NCI-H1048 (cell line): ENCODE measurements around the gene MSRB2.
"Not testable (repeated sequence)": the region's sequence is repeated elsewhere in the genome, so short reads cannot be mapped to it uniquely, and the experiment has no call there.

Experiments
- DNase-seq: peaks from one replicate; lab custom pipeline; 2025; lab: John Stamatoyannopoulos, UW

MSRB2 gene

GRCh38 chr10:23070092-23070912, 25.1 kb upstream of the MSRB2 start:
- not testable (repeated sequence) for DNase-seq

DNA sequence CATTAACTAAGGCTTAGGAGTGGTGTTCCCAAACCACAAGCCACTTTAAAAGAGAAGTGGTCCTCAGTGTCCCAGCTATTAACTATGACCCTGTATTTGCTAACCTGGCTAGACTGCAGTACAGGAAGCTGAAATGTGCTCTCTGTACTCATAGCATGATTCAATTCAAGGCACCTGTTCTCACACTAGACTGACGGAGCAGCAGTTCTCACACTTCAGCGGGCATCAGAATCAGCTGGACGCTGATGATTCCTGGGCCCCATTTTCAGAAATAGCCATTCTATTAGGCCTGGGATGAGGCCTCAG, 24.5 kb upstream of the MSRB2 start:
- DNase-seq = no peak

- DNase-seq = not testable (repeated sequence)
Measured at GRCh38 chr10:23072593-23072992, 22.8 kb upstream of the MSRB2 start.

GRCh38 chr10:23073527-23073926, 21.9 kb upstream of the MSRB2 start:
- DNase-seq = no peak

DNA sequence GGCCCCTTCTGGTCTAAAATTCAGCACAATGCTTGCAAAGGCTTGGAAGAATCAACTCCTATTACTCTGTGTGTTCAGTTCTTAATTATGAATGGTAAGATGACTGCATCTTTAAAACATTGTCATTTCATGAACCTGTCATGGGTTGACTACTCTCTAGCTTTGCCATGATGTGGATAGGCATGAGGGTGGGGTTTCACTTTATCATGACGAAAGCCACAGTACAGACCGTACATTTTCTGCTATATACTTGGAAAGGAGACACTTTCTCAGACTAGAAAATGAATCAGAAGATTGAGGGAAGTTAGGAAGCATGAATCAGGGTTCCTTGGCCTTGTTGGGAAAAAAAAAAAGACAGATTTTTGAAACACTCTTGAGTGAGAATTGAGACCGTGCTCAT, 19.7 kb upstream of the MSRB2 start:
- no peak for DNase-seq

DNA sequence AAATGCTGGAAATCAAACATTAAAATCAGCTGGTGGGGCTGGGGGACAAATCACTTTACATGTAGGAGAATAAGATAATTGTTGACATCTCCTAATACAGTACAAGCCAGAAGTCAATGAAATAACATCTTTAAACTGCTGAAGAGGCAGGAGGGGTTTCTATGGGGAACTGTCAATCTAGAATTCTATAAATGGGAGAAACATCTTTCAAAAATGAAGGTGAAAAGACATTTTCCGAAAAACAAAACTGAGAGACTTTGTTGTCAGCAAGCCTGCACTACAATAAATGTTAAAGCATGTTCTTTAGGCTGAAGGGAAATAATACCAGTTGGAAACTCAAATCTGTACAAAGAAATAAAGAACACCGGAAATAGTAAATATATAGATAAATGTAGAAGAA, 17.3 kb upstream of the MSRB2 start:
- DNase-seq = no peak

DNA sequence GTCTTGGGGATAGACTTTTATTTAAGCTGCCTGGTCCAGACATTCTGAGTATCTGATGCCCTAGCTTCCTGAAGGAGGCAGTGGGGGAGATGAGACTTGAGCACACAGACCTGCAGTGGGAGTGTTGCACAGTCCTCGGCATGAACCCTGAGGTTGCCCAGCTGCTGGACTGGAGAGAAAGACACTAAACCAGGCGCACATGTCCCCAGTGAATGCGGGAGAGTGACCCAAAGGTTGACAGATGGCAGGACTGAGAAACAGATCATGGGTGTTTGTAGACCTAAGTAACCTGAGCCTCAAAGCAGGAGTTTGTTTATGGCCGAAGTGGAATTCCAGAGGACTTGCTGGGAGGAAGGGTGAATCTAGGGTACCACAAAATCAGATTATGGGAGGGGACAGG, 15.7 kb upstream of the MSRB2 start:
- no peak for DNase-seq

- no peak for DNase-seq
Measured at GRCh38 chr10:23080262-23080661, 15.1 kb upstream of the MSRB2 start.

GRCh38 chr10:23081221-23081750, 14.1 kb upstream of the MSRB2 start:
- DNase-seq = no peak

GRCh38 chr10:23081891-23082290, 13.5 kb upstream of the MSRB2 start:
- DNase-seq = no peak

- no peak for DNase-seq
Measured at GRCh38 chr10:23088609-23089008, 6.8 kb upstream of the MSRB2 start.

DNA sequence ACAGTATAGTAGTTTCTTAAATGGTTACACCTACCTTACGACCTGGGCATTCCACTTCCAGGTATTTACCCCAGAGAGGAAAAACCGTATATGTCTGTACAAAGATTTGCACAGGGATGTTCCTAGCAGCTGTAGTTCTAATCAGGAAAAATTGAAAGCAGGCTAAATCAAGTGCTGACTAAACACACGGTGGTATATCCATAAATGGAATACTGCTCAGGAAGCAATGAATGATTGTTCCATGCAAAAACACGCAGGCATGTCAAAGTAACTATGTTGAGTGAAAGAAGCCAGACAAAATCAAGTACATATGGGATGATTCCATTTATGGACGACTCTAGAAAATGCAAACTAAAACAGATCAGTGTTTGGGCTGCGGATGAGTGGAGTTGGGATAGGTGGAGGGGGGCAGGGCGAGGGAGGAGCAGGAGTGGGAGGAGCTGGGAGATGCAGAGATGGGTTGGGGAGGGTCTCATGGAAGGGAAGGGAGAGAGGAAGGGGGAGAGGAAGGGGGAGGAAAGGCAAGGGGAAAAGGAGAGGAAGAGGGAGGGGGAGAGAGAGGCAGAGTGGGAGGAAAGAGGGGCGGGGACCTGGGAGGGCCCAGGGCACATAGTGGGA, 484 bp upstream of the MSRB2 start:
- DNase-seq = no peak

DNA sequence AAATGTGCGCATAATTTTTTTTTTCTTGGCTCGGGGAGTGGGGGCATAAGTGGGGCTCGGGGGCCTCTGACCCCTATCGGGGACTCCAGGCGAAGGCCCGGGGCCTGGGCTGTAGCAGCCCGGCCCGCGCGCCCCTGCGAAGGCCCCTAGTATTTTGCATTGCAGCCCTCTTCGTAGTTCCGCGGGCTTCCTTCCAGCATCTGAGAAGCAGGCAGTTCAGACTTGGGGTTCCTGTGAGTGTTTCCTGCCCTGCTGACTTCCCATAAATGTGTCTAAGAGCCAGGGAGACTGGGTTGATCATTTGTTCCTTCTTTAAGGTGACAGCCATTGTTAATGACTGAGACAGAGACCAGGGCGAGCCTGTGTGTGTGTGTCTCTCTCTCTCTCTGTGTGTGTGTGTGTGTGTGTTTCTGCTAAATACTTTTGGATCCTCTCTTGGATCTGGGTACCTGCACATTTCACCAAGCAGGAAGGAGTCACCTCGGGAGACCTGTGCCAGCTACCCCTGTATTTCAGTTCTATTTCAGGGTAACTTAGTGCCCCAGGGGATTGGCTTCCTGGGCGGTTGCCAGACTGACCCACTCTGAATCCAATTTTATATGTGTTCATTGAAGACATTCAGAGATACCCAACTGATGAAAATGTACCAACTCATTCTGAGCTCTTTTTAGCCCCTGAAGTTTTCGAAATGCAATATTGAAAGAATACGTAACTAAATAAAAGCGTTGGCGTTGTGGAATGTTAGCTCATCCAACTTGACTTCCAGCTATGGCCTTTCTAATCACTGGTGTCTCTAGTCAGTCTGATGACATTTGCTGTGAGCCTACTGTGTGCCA, 805 bp downstream of the MSRB2 start:
- no peak for DNase-seq

- DNase-seq = no peak
Measured at GRCh38 chr10:23096802-23097549, 1.6 kb downstream of the MSRB2 start.

DNA sequence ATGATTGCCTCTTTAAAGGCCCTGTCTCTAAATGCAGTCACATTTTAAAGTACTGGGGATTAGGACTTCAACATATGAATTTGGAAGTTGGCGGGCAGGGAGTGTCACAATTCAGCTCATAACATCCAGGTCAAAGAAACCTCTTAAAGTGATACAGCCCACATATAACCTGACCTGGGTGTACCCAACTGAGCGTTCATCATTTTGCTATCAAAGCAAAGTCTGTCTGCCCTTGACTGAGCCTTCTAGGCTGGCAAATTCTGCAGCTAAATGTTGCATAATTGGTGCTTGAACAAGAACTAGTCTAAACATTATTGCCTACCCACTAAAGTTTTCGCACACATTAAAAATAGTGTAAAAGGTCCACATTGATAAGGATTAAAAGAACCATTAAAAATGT, 3.7 kb downstream of the MSRB2 start:
- DNase-seq = no peak

DNA sequence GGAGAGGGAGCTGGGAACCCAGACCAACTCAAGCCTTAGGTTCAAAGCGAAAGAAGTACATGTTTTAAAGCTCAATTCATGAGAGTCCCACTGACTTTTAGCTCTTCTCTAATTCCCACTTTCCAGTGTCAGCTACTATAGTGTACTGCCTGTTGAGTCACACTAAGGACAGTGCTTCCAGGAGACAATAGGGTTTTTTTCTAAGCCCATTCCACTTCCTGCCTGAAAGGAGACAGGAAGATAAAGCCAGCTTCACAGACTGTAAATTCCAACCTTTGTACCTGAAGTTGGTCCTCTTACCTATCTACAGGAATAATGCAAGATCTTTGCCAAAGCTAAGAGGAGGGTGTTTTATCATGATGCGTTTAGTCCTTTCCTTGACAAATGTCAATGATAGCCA, 4.4 kb downstream of the MSRB2 start:
- DNase-seq = no peak

GRCh38 chr10:23100331-23101030, 5.1 kb downstream of the MSRB2 start:
- DNase-seq = no peak

DNA sequence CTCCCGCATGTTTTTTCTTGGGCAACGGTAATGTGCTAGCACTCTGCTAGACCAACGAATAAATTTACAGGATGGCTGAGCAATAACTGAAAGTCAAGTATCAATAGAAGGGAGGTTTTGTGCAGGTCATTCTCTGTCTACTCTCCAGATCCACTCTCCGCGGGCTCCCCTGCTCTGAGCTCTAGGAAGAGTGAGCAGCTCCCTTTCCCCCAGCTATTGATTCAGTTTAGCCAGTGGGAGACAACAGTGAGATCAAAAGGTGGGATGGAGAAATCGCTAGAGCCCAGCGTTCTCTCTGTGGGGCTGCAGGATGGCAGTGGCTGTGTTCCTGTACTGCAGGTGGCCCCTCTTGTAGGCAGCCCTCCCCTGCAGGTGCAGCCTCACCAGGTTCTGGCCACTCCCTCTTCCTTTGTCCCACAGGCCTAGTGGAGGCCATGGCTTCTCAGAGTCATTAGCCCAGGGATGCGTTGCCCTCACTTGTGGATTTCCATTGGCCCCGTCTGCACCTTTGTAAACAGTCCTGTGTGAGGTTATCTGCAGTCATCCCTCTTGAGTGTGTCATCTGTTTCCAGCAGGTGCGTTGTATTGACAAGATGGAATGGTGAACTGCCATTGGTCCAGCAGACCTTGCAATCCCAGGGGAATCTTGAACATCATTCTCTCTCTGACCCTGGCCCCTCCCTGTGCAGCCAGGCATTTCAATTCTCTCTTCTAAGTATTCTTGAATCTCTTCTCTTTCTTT, 11.1 kb downstream of the MSRB2 start:
- no peak for DNase-seq

DNA sequence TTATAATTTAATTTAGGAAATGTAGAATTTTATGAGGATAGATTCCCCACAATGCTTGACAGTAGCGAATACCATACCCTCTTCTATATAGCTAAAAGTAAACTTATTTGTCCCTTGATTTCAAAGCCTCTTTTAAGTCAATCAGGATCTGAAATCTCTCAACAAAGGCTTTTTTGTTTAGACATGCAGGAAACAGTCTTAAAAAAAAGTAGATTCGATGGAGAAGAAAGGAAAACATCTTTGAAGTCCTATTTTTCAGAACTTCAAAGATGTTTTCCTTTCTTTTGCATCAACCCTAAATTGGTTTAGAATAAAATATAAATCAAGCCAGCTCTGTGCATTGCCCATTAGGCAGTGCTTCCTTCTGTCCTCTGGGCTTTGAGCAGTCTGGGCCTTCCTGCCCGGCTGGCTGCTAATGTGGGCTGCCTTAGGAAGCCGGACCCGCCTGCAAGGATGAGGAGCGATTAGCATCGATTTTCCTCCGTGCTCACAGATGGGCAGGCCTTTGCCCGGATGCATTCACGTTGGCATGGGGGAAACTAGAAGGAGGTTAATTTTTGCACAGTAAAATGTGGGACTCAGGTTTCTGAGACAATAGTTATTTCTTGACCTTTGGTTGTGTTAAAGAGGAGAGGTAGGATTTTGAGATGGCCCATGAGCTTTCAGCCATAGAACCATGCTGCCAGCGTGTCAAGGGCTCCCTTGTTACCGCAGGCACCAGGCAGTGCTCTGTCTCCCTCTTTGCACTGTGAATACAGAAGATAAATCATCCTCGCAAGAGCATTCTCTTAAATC, 15.5 kb downstream of the MSRB2 start:
- DNase-seq = no peak
